ENCODE measurements around the gene AMHR2.

Gene AMHR2

GRCh38 chr12:53480491-53481442, 57.1 kb downstream of the AMHR2 start:
- no peak for DNase-seq (ENCODE audit: low read depth)

Data from stimulated activated CD8-positive, alpha-beta memory T cell treated with anti-CD3 and anti-CD28 coated beads, Interleukin-7, amount 100 ng/mL, for 24 hours (primary cell).